Mesenteric fat pad (tissue), 1 donor: ENCODE data around the gene NTSR1. TPM values are rescaled to one million over a fixed set of nuclear protein-coding genes. Genes with fewer than 3 reads are reported as not detected.

Experiments used
- DNase-seq: peaks from one replicate; pipeline ENCODE4 v3.0.0-alpha.2; 2020; ENCODE audit warnings: low spot score
- long read RNA-seq: library from polyadenylated mRNA; unstranded; transcript quantifications from one replicate; pipeline ENCODE4 v2.0.0, GENCODE V29; 2020
- total RNA-seq: library from RNA; stranded (reverse); fragmentation: NEBNext Ultra II Directional; extraction: Animal tissue kit (Norgen Biotek cat#: 25700); gene quantifications from one replicate; pipeline ENCODE4 v1.2.1, GENCODE V29; 2021
- donor health status: DM: yes; HTN: yes; CAD: no.

Gene NTSR1
- total RNA-seq, result not detected
- long read RNA-seq, result 0 reads

GRCh38 chr20:62708591-62709536 is at the start of gene NTSR1:
Gene NTSR1 (plus strand): TSS chr20:62708836. CDS start chr20:62709208, 372 bp downstream.
- no peak for DNase-seq

DNA sequence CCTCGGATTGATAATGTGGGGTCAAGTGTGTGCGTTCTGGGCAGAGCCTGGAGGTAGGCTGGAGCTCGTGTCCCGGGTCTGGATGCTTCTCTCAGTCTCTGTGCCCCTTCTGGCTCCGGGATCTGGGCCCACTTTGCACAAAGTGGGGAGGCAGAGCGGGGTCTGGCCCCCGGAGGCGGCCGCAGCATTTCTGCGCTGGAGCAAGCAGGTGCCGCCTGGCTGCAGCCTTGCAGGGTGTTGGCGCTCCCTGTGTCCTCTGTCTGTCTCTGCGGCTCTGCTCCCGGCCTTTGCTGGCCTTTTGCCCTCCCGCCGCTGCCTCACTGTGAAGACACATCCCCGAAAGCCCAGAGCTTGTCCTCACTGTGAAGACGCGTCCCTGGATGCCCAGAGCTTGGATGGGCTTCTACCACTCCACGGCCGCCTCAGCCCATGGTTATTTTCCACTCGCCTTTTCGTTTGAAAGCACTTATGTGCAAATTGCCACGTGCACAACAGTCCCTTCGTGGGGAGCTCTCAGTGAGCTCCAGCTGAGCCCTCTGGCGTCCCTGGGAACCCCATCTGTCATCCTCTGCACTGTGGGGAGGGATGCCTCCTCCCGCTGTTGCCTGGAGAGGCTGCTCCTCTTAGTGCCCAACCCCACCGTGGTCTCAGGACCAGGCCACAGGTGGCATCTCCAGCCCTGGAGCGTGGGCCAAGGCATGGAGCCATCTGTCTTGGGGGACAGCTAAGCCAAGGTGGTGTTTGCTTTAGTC is 49.0 kb upstream of the NTSR1 start:
- DNase-seq, result no peak

DNA sequence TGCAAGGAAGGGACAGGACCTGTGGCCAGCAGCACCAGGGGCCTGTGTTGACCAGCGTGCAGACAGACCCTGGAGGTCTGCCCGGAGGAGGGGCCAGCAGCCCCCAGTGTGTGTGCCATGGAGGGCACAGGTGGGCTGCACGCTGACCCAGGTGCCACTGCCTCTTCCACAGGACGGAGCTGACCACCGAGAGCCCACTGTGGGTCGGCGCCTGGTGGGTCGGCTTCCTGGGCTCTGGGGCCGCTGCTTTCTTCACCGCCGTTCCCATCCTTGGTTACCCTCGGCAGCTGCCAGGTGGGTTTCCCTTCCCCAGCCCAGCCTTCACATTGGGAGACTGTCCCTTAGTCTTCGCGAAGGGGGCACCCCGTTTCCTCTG is 48.4 kb upstream of the NTSR1 start:
- no peak for DNase-seq

- DNase-seq, result no peak
Observed at GRCh38 chr20:62660768-62661167, 47.9 kb upstream of the NTSR1 start.

GRCh38 chr20:62661647-62662046 is 47.0 kb upstream of the NTSR1 start:
- no peak for DNase-seq

DNA sequence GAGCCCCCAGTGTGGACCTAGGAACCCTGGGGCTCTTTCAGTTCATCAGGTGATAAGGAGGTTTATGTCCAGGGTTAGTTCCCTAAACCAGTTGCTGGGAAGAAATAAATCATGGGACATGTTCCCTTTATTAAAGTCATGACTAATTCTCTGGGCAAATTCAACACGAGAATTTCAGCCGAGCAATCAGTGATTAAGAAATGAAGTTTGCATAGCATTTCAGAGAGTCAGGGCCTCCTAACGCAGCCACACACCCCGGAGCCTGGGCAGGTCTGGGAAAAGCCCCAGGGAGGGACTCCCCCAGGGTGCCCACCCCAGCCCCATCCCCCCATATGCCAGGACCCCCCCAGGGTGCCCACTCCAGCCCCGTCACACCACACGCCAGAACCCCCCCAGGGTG is 46.2 kb upstream of the NTSR1 start:
- no peak for DNase-seq

DNA sequence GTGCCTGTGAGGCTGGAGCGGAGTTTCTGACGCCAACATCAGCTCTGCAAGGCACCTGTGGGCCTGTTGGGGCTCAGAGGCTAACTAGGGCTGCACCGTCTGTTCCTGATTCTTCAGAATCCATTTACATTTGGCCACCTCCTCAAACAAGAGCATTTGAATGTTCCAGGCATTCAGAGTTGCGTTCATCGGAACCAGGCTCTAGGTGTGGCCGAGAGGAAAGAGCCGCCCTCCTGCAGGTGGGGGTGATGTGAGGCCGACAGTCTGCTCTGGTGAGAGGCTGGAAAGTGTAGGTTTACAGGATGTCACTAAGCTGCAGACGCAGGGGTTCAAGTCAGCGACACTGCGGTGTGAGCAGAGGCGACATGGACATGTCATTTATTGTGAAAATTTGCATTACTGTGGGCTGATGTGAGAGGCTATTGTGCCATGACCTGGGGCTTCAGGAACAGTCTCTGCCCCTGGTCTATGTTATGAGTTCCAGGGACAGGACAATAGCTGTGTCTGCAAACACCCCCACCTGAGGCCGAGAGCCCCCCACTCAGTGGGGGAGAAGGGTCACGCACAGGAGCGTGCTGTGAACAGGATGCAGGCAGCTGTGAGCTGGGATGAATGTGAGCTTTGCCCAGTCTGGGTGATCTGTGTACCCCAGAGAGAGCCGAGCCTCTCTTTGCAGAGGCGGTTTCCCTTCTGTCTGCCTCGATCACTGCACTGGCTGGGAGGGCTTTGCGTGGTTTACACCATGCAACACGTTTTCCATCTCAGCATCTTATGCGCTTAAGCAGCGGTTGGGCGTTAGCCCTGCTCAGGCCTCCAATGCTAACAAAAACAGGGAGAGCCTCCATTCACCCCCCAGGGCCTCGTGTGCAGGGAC is 45.3 kb upstream of the NTSR1 start:
- no peak for DNase-seq

DNA sequence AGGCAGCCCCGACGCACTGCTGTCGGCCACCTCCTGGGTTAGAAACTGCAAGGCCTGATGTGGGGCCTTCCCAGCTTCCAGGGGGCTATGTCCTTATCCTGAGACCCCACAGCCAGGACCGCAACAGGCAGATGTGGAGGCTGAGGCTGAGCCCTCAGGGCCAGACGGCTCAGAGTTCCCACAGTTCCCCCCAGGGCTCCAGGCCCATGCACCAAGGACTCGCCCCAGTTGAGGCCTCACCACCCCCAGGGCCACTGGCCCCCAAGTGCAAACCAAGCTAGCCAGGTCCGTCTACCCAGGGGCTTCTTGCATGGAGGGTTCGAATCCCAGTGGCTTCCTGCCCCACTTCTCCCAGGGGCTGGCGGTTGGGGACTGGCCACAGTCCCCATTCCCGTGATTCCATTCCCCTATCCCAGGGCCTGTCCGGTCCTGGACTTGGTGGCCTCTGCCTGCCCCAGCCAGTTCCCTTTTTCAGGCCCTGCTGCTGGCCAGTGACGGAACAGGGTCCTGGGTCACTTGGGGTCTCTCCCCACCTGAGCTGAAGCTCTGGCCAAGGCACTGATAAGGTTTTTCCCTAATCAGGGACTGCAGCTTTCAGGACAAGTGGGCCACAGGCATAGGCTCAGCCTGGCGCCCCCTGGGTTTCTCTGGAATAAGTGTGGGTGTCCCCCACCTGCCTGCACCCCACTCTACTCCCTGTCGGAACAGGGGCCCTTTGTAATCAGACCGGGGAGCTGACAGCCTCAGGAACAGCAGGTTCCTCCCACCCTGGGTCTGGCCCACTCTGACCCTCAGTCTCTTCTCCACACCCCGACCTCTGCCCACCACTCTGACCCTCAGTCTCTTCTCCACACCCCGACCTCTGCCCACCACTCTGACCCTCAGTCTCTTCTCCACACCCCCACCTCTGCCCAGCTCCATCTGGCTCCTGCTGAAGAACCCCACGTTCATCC is 44.3 kb upstream of the NTSR1 start:
- DNase-seq, result no peak

- DNase-seq, result no peak
Observed at GRCh38 chr20:62665153-62665754, 43.4 kb upstream of the NTSR1 start.

DNA sequence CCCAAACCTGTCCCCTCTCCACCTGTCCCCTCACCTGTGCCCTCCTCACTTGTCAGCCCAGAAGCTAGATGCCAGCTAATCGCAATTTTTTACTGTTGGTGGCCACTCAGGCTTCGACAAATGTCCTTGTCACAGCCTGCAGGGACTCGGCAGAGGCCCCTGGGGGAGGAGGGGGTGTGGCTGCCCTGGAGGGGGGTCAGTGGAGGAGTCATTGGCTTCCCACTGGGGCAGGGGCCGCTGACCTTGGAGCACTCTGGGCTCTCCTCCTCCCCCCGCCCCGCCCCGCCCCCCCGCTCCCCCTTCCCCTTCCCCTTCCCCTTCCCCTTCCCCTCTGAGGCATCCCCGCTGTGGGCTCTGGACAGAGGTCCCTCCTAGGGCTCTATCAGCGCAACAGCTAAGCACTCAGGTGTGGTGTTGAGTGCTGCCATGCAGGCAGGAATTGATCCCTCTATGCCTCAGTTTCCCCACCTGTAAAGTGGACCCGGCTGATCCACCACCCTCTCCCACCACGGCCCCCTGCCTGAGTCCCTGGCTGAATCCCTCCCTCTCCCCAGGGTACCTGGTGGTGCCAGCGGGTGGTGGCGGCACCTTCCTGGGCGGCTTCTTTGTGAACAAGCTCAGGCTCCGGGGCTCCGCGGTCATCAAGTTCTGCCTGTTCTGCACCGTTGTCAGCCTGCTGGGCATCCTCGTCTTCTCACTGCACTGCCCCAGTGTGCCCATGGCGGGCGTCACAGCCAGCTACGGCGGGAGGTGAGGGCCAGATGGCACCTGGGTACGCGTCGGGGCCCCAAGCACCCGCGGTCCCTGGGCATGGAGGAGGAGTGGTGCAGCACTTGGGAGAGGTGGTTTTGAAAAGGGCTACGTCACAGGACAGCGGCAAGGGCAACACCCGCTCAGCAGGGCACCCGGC is 42.6 kb upstream of the NTSR1 start:
- no peak for DNase-seq

GRCh38 chr20:62666736-62667529 is 41.7 kb upstream of the NTSR1 start:
- DNase-seq, result no peak

DNA sequence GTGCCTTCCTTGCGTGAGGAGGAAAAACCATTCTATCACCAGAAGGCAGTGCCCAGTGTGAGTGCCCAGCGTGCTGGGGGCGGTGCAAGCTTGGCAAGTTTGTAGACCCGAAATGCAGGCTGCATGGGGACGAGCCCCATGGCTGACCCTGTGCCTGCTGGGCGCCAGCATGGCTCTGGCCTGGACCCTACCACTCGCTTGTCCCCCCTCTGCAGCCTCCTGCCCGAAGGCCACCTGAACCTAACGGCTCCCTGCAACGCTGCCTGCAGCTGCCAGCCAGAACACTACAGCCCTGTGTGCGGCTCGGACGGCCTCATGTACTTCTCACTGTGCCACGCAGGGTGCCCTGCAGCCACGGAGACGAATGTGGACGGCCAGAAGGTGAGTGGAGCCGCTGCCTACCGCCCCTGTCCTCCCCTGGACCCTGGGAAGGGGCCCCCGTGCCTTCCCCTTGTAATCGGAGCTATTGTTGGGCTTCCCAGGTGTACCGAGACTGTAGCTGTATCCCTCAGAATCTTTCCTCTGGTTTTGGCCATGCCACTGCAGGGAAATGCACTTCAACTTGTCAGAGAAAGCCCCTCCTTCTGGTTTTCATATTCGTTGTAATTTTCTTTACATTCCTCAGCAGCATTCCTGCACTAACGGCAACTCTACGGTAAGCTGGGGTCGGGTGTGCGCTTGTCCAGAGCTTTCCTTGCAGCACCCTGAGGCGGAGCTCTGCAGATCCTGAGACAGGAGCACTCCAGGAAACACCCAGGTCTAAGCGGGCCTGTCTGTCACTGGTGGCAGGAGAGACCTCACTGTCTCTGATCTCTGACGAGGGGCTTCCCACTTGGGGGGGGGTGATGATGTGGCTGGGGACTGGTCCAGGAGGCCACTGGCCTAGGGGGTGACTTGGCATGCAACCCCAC is 40.9 kb upstream of the NTSR1 start:
- DNase-seq, result no peak

DNA sequence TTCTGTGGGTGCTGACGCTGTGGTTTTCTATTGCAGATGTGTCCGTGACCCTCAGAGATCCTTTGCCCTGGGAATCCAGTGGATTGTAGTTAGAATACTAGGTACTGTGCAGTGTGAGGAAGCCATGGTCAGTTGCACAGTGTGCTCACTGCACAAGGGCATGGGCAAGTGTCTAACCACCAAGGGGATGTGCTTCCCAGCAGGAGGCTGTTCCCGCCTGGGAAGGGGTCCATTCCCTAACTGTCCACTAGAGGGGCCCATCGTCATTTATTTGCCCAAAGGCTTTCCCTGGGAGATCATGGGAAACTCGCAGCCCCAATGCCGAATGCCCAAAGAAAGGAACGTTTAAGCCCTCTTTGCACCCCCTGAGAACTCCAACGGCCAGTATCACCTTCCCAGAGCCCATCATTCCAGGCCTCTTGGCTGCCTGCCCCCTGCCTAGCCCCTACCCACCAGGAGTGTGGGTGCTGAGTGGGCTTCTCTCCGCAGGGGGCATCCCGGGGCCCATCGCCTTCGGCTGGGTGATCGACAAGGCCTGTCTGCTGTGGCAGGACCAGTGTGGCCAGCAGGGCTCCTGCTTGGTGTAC is 40.1 kb upstream of the NTSR1 start:
- no peak for DNase-seq

GRCh38 chr20:62669249-62669648 is 39.4 kb upstream of the NTSR1 start:
- no peak for DNase-seq

- no peak for DNase-seq
Observed at GRCh38 chr20:62670156-62670555, 38.5 kb upstream of the NTSR1 start.

GRCh38 chr20:62670998-62671397 is 37.6 kb upstream of the NTSR1 start:
- no peak for DNase-seq
